Fibroblast of skin of scalp (primary cell): ENCODE results near the gene DNAJC5G.
A peak's percentile ranks its signal among the peaks of the same experiment; 100 is the strongest.
"Not testable (repeated sequence)": the region's sequence is repeated elsewhere in the genome, so short reads cannot be mapped to it uniquely, and the experiment has no call there.

ENCODE experiments used
- DNase-seq: peaks from one replicate; pipeline ENCODE4 v3.0.0-alpha.2; 2013

DNAJC5G gene

DNA sequence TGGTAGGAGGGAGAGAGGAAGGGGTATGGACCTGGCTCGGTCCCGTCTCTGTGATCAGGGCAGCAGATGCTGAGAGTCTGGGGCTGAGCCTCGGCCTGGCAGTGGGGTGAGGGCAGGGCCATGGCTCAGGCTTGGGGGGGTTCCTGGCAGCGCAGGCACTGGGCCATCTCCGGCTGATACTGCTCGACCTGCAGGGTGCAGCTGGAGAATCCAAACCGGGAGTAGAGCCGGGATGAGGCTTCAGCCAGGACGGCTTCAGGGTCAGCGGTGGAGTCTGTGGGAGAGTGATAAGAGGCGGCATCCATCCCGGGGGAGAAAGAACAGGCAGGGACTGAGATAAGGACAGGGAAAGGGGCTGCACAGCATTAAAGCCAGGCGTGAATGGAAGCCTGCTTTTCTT lies 20.0 kb upstream of the DNAJC5G start:
- no peak for DNase-seq

DNA sequence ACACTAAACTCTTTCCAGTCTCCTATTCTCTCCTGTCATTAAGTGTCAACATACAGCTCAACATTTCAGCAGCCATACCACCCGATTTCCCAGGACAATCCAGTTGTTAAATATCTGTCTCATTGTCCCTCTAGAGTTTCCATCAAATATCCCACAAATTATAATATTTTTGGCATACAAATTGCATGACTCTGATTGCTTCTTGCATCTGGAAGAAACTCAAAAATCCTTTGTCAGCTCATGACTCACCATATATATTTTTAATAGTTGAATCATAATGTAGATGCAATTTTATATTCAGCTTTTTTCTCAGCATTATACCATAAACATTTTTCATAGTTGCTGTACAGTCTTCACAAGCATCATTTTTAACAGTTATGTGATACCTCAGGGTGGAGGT lies 19.6 kb upstream of the DNAJC5G start:
- peak; percentile 87 for DNase-seq

DNA sequence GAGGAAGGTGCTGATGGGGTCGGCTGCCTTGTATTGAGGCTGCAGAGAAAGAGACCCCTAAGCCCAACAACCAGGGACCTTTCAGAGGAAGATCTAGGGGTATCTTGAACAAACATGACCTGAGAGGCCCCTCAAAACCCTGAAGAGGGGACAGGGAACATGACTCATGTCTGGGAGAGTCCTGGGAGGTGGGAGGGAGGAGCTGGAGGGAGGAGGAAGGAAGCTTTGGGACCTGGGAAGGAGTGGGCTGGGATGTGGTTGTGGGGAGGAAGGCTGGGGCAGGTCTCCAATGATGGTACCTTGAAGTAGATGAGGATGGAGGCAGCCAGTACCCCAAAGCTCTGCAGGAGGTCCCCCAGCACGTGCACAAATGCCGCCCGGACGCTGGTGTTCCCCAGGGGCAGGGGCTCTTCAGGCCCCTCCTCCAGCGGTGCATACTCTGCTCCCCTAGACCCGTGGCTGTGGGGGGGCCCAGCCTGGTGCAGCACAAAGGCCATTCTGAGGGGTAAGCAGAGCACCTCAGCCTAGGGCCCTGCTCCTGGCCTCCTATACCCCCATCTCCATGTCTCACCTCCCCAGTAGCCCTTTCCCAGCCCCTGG lies 18.3 kb upstream of the DNAJC5G start:
- DNase-seq = no peak

DNA sequence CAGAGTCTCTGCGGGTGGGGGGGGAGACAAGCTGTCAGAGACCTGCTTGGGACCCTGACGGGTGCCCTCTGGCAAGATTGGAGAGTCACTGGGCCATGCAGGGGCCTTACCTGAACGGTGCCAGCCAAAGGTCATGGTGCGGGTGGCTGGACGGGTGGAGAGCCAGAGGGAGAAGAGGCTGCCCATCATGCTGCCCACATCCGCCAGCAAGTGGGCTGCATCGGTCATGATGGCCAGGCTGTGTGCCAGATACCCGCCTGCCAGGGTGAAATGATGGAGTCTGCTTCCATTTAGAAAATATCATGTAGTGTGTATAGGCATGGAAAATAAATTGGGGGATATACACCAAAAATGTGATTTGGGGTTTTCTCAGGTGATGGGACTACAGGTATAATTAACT lies 17.2 kb upstream of the DNAJC5G start:
- DNase-seq = no peak

DNA sequence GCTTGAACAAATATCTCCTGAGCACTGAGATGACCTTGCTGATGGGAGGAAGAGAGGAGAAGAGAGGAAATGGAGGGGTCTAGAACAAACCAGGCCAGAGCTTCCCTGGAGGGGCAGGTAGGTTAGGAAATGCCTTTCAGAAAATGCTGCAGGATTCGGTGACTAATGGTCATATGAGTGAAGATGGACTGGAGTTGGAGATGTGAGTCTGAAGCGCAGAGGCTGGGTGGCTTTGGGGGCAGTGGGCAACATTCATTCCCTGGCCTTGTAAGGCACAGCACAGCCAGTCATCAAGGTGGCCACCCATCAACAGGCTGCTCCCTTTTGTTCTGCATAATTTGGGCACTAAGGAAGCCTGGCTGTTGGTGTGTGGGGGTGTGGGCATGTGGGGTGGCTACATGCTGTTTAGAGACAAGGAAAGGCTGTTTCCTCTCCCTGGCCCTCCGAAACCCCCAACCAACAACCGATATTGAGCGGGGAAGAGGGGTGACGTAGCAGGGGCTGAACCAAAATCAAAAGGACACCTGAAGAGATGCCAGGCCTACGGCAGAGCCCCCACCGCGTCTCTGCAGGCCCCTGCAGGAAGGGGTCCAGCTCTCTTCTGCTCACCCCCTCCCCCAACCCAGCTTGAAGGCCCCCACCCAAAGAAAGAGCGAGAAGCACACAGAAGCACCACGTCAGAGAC lies 13.8 kb upstream of the DNAJC5G start:
- DNase-seq = no peak

DNA sequence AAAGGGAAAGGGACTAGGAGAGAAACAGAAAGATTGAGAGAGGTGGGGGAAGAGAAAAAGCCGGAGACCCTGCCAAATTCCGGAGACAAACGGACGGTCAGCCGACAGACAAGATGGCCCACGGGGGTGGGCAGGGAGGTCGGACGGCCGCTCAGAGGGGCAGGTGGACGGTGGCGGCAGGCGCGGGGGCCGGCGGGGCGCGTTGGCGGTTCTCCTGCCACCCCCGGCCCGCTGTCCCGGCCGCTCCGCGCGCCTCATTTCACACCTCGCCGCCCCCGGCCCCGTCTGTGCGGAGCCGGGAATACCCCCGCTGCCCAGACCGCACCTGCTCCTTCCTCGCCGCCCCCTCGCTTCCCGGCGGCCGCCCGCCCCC lies 13.3 kb upstream of the DNAJC5G start:
- no peak for DNase-seq

DNA sequence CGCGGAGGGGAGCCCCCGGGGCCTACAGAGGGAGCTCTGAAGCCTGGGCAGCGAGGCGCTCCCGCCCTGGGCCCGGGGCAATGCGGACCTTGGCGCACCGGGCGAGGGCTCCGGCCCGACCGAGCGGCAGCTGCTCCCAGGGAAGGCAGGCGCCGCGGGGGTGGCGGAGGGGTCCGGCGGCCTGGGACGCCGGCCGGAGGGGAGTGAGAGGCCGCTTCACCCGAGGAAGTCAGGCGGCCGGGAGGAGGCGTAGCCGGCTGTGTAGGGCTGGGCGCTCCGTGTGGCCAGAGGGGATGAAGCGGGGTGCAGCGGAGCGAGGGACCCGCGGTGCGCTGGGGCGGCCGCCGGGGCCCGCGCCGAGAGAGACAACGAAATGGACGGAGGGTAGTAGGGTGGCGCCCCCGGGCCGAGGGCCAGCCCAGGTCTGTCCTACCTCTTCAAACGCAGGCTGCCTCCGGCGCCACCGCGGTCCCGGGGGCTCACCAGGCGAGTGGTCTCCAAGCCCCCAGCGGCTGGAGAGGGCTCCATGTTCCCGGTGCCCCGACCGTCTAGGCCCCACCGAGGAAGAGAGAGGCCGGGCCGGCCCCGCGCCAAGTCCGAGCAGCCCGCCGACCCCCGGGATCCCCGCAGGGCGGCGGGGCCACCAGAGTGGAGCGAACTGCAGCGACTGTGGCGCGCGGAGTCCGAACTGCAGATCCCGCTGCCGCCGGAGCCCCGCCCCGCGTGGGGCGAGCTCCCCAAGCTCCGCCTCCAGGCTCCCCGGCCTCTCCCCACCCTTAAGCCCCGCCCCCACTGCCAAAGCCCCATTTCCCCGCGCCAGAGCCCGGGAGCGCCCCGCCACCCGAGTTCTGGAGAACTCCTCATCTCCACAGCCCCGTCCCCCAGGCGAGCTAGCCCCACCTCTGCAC lies 12.6 kb upstream of the DNAJC5G start, which contains the start of gene SLC30A3:
SLC30A3 (minus strand) TSS at position 669 of the 908 bp plus-strand sequence; CDS start at position 528, 141 bp downstream.
- DNase-seq = peak; percentile 22

DNA sequence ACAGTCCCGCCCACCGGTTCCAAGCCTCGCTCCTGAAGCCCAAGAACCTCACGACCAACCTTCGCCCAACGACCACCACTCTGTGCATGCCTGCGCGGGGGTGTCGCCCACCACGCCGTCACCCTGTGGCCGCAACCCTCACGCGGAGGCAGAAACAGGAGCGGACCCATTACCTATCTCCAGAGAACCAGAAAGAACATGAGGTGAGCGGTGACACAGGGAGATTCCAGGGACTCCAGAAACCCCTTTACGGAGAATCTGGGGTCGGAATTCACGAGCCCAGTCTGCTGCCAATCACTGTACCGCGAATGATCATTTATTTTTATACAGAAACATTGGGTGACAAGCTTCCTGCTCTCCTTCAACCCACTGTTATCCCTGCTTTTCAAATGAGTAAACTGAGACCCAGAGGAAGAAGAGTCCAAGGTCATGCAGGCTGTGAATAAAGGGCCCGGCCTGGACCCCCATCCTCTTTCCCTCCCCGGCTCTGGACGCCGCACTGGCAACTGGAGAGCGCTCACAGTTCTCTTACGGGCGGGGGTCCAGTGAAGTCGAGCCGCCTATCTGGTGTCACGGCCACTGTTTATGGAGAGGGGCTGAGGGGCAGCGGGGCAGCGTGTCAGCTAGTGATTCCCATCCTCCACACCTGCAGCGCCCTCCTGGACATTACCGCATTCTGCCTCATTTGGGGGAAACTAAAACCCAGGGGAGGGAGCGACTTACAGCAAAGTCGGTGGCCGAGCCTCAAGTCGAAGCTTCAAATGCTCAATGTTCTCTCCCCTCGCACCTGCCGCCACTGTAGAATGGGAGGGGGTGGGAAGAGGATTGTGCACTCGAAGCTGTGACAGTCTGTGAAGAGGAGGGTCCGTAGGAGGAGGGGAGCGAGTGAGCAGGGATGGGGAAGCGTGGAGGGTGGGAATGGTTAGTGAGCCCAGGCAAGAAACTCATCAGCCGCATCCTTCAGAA lies 11.7 kb upstream of the DNAJC5G start:
- DNase-seq = no peak

DNA sequence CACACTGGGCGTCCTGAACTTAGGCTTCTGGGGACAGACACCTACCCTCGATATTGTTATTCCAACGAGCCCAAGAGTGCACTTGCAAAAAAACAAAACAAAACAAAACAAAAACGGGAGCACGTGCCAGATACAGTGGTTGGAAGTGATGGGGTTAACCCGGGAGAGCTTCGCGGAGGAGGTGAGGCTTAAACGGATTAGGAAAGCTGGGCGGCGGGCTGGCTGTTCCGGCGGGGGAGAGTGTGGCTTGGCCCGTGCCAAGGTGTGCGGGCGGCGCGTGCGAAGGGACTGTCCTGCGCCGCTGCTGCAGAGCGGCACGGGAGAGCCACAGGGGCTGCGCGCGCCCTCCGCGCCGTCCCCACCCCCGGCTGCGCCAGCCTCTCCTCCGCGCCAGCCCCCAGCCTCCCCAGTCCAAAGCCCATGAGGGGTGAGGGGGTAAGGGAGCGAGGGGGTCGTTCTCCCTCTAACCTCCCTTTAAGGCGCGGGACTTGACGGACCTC lies 10.9 kb upstream of the DNAJC5G start:
- DNase-seq = no peak

DNA sequence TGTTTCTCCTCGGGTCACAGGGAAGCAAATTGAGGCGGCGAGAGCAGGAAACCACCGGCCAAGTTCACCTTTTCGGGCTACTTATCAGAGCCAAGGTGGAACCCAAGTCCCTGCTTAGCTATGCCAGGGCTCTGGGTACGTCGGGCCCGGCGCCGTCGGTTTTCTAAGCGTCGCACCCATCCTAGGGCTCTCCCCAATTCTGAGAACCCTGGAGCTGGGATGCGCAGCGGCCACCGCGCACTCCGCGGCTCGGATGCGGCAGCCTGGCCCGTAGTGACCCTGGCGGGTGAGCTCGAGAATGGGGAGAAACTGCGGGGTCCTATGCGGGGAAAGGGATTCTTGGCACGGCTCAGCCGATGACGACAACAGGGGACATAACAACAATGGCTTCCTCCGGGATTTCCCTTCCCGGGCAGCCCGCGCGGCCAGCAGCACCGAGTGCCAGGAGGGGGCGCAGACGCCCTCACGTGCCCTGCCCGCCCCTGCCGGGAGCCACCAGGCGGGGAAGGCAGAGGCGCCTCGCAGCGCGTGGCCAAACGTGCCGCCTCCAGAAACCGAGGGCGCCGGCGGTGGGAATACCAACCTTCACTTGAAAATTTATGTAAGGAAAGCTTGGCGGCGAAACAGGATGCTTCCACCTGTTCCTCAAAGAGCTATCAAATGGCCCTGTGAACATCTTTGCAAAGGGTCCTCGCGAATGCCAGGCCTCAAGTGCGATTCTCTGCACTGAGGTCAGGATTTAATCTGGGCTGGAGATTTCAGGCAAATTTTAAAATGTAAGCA lies 10.3 kb upstream of the DNAJC5G start:
- DNase-seq = peak; percentile 59

DNA sequence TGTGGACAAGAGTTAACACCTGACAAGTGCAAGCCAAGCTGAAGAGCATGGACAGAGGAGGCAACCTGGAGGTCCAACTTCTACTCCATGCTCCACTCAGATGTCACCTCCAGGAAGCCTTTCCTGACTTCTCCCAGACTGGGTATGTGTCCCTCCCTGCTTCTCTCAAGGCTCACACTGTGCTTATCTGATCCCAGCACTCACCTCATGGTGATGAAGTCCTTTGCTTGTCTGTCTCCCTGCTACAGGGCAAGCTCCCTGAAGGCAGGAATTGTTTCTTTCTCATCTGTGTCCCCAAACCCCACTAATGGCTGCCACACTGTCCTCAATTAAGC lies 9.7 kb upstream of the DNAJC5G start:
- DNase-seq = no peak

DNA sequence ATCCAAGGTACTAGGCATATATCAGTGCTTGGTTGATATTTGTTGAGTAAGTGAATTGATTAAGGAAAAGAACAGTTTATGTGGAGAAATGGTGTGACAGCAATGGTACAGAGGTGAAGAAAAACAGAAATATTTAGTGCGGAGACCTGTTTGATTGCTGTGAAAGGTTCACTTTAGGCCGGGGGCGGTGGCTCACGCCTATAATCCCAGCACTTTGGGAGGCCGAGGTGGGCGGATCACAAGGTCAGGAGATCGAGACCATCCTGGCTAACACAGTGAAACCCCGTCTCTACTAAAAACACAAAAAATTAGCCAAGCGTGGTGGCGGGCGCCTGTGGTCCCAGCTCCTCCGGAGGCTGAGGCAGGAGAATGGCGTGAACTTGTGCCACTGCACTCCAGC lies 6.9 kb upstream of the DNAJC5G start:
- not testable (repeated sequence) for DNase-seq

DNA sequence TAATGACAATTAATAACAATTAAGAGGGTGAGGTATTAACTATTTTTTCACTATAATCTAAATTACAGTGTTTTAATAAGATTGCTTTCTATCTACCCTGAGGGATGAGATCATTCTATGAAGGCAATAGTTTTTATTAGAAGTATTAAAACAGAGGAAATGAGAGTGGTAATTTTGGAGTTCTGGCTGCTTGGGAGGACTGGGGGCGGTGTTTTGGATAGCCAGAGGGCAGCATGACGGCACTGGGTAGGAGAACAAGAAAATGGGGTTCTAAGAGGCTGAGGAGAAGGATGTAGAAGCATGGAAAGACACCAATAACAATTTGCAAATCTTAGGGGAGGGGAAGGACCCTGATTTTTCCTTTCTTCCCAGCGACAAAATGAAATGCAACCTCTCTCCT lies 5.1 kb upstream of the DNAJC5G start:
- DNase-seq = no peak

DNA sequence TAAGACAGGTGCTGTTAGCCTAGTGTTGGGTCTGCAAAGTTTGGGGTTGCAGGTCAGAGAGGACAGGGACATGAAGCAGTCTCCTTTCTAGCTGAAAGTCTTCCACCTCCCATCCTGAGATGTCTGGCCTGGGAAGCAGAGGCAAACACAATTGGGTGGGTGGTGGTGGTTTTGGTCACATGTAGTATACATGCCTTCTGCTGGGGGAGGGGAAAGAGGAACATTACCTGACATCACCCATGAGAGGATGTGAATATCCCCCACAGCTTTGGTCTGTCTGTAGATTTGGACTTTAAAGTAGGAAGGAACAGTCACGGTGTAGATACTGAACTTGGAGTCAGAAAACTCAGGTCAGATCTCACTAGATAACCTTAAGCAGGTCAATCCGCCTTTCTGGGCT lies 4.6 kb upstream of the DNAJC5G start:
- no peak for DNase-seq

DNA sequence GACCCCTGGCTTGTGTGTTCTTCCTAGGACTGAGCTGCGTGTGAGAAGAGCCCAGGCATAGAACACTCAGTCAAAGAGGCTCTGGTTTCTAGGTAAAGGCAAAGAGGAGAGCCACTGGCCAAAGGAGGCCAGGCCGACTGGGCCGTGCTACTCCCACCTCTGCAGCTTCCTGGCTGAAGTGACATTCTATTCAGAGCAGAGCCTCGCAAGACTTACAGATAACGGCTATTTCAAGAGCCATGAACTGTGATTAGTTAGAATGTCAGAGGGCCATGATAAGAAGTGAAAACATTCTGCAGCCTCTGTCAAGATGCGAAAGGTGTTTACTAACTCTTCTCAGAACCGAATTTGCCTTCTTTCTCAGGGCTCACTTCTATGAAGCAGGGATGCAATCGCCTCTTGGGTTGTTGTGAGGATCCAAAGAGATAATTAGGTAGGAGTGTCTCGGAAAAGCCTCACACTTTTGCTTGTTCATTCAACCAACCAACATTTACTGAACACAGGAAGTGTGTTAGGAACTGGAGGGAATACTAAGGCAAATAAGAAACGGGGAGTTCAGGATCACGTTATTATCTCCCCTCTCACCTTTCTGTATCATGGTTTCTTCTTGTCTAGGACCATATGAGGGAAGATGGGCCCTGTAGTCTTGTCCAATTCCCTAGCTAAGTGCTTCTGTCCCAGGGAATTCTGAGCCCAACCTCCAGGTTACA lies 3.4 kb upstream of the DNAJC5G start:
- no peak for DNase-seq

DNA sequence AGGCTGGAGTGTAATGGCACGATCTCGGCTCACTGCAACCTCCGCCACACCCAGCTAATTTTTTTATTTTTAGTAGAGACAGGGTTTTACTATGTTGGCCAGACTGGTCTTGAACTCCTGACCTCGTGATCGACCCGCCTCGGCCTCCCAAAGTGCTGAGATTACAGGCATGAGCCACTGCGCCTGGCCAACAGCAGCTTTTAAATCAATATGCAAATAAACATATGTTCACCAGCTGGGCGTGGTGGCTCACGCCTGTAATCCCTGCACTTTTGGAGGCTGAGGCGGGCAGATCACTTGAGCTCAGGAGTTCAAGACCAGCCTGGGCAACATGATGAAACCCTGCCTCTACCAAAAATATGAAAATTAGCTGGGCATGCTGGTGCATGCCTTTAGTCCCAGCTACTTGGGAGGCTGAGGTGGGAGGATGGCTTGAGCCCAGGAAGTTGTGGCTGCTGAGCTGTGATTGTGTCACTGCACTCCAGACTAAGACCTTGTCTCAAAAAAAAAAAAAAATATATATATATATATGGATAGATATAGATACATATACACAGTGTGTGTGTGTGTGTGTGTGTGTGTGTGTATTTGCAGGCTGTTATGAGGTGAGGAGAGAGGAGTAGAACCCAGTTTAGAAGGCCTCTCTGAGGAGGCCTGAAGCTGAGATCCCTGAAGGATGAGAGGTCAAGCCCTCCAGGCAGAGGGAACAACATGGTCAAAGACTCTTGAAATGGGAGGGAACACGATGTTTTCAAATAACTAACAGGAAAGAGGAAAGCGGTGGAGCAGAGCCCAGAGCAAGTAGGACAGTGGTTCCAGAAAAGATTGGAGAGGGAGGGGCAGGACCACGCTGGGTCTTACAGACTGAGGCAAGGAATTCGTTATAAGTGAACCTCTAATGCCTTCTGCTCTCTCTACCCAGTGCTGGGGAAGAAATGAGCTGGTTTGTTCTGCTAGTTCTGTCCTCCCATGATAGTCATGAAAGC lies 2.4 kb upstream of the DNAJC5G start:
- not testable (repeated sequence) for DNase-seq

DNA sequence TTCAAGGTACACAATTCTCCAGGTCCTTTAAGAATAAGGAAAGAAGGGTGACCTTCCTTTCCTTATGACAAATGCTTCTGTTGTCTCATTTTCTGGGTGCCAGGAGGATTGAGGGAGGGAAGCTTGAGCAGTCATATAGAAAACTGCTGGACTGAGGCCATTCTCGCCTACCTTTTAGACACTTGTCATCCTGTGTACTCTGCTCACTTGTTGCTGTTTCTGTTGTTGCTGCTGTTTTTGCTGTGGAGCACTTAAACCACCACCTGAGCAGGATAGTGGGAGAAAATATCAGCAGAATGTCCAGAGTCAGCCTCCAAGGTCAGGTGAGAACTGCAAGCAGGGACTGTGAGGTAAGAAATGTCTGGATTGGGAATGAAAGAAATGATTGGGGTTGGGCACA lies 2.8 kb downstream of the DNAJC5G start:
- no peak for DNase-seq

DNA sequence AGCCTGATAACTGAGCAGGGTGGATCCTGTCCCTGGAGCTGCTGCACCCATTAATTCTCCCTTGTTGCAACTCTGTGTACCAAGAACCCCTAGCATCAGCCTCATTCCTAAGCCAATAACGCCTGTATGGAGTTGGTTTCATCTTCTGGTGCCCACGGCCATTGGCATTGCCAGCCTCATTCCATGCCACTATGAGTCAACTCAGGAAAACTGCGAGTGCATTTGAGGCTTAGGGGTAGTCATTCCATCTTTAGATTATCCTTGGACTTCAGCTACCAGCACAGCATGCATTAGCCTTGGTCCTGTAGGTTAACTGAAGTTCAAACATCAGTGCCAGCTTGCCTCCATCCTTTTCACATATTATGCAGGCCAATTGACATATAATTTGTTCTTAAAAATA lies 5.6 kb downstream of the DNAJC5G start:
- no peak for DNase-seq

DNA sequence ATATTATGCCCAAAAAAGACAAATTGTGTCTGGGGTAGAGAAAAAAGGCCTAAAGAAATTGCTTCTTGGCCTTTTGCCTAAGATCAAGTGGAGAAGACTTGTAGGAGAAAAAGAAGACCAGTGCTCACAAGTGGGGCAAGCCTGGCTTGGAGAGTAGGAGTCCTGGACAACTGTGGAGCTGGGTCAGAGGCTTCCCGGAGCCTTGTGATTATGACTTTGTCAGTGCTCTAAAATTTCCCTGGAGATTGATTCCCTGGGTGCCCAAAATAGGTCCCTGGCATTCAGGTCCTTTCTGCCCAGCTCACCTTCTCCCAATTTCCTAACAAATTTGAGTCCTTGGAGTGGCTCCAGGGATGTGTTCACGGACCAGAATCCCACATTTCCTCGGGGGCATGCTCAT lies 6.2 kb downstream of the DNAJC5G start:
- no peak for DNase-seq
